GM21529 (cell line): ENCODE measurements around the gene IYD.
"Not testable (repeated sequence)": the region's sequence is repeated elsewhere in the genome, so short reads cannot be mapped to it uniquely, and the experiment has no call there.

Experiments used
- ATAC-seq: cut with Tn5 transposase; IDR thresholded peaks from one replicate; pipeline ENCODE4 v1.9.1; 2021; ENCODE audit not compliant: unreplicated experiment

Gene IYD

GRCh38 chr6:150427037-150427602 is 58.3 kb downstream of the IYD start:
- ATAC-seq = no peak

GRCh38 chr6:150427843-150428242 is 59.0 kb downstream of the IYD start:
- ATAC-seq = no peak

- ATAC-seq = no peak
Measured at GRCh38 chr6:150430815-150431214, 62.0 kb downstream of the IYD start.

GRCh38 chr6:150435360-150435759 is 66.5 kb downstream of the IYD start:
- ATAC-seq = no peak

- no peak for ATAC-seq
Measured at GRCh38 chr6:150435832-150436231, 67.0 kb downstream of the IYD start.

- no peak for ATAC-seq
Measured at GRCh38 chr6:150439373-150439772, 70.6 kb downstream of the IYD start.

GRCh38 chr6:150443621-150444020 is 74.8 kb downstream of the IYD start:
- no peak for ATAC-seq

- ATAC-seq = no peak
Measured at GRCh38 chr6:150444308-150444707, 75.5 kb downstream of the IYD start.

GRCh38 chr6:150445486-150445885 is 76.7 kb downstream of the IYD start:
- ATAC-seq = no peak

- no peak for ATAC-seq
Measured at GRCh38 chr6:150448221-150448620, 79.4 kb downstream of the IYD start.

- ATAC-seq = not testable (repeated sequence)
Measured at GRCh38 chr6:150449055-150449454, 80.2 kb downstream of the IYD start.

- no peak for ATAC-seq
Measured at GRCh38 chr6:150450918-150451317, 82.1 kb downstream of the IYD start.

- ATAC-seq = no peak
Measured at GRCh38 chr6:150451807-150452427, 83.1 kb downstream of the IYD start.

GRCh38 chr6:150452428-150453243 is 83.8 kb downstream of the IYD start:
- ATAC-seq = no peak

- no peak for ATAC-seq
Measured at GRCh38 chr6:150453357-150453756, 84.5 kb downstream of the IYD start.
